HG03196 (cell line): ENCODE results near the gene WNK4.
"Not testable (repeated sequence)": the region's sequence is repeated elsewhere in the genome, so short reads cannot be mapped to it uniquely, and the experiment has no call there.

Experiments
- ATAC-seq: cut with Tn5 transposase; IDR thresholded peaks from one replicate; pipeline ENCODE4 v1.9.1; 2021; ENCODE audit not compliant: unreplicated experiment

The WNK4 gene

GRCh38 chr17:42769964-42770363 is 10.4 kb upstream of the WNK4 start:
- not testable (repeated sequence) for ATAC-seq

DNA sequence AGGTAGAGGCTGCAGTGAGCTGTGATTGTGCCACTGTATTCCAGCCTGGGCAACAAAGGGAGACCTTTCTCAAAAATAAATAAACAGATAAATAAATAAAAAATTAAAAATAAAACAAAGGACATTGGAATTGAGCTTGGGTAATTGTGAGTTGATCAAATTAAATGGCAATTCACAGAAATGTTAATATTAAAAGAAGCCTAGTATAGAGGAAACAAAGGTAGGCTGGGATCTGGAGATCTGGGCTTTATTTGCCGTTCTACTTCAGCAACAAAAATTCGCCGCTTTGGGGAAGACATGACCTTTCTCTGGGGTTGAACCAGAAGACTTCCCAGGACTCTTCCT is 7.5 kb upstream of the WNK4 start:
- ATAC-seq = no peak

DNA sequence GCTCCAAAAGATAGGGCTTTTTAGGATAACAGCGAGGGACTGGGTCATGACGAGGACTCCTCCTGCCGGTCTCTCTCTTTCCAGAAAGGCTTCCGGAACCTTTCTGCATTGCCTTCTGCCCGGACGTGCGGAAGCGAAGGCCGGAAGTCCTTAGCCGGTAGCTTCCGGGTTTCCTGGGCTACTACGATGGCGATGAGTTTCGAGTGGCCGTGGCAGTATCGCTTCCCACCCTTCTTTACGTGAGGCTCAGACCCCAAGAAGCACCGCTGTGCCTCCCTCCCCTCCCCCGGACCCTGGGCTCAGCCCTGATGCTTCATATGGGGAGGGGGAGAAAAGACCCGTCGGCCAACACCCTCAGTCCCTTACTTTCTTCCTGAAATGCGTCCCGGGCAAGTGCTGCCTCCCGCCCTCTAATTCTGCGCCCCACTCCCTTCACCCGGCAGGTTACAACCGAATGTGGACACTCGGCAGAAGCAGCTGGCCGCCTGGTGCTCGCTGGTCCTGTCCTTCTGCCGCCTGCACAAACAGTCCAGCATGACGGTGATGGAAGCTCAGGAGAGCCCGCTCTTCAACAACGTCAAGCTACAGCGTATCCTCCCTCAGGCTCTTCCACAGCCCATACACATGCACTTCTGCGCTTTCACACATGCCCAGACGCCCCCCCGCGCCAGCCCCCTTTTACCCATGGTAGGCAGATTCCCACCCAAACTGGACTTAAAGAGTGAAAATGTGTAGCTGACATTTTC is 6.9 kb upstream of the WNK4 start, which contains the start of gene VPS25:
VPS25 (plus strand) TSS at position 160 of the 746 bp plus-strand sequence; CDS start at position 187, 27 bp downstream.
- ATAC-seq = no peak

GRCh38 chr17:42774066-42774745 is 6.2 kb upstream of the WNK4 start:
- no peak for ATAC-seq

DNA sequence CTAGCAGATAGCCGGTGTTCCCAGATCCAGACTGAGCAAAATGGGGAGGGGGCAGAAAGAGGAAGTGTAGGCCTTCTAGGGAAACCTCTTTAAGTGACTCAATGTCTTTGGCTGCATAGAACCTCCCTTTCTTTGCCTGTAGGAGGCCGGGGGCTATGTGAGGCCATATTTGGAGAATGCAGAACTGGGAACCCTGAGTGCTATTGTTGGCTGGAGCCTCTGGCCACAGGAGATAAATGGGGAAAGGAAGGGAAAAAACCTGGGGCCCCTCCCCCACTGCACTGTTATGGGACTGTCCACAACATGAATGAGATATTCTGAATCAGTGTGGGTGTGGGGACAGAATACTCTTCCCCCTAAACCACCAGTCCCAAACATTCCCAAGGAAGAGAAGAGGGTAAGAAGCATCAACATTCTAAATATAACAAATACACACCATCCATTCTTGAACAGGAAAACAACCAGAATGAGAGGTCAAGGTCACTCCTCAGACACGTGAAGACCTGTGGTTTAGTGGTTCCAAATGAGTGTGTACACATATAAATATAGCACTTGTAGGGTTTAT is 4.8 kb upstream of the WNK4 start:
- no peak for ATAC-seq

- ATAC-seq = no peak
Observed at GRCh38 chr17:42778570-42778969, 1.8 kb upstream of the WNK4 start.

- no peak for ATAC-seq
Observed at GRCh38 chr17:42779304-42779935, 990 bp upstream of the WNK4 start.

DNA sequence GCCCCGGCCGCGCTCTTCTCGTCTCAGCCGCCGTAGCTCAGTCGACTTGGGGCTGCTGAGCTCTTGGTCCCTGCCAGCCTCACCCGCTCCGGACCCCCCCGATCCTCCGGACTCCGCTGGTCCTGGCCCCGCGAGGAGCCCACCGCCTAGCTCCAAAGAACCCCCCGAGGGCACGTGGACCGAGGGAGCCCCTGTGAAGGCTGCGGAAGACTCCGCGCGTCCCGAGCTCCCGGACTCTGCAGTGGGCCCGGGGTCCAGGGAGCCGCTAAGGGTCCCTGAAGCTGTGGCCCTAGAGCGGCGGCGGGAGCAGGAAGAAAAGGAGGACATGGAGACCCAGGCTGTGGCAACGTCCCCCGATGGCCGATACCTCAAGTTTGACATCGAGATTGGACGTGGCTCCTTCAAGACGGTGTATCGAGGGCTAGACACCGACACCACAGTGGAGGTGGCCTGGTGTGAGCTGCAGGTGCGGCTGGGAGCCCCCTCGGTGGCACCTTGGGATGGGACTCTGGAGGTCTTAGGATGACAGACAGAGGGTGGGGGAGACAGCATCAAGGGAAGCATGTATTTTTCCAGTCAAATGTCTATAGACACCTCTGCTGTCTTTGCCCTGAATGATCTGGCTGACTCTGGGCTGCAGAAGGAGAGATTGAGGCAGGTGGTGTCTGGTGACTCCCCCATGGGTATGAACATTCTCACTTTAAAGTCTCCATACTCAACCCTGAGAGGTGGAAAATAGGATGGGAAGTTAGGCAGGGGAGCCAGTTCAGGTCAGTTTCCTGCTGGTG is 635 bp downstream of the WNK4 start:
- no peak for ATAC-seq

DNA sequence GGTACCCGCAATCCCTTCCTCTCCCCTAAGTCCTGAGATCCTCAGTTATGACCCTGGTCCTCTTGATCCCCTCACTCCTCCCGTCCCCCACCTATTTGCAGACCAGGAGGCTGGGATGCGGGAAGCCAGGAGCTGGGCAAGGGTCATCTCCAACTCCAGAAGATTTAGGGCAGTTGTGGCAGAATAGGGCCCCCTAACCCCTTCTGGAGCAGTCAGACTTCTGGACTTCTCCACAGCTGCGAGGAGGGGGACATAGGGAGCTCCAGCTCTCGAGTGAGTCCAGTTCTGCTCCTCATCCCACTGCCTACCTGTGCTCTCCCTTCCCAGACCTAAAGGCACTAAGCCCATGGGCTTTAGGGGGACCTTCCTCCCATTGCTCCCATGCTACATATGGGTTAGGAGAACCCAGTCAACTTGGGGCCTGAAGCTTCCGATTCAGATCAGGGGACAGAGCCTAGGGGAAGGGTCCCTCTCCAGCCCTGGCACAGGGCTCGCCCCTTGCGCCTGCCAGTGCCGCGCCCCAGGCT is 1.3 kb downstream of the WNK4 start:
- ATAC-seq = no peak

DNA sequence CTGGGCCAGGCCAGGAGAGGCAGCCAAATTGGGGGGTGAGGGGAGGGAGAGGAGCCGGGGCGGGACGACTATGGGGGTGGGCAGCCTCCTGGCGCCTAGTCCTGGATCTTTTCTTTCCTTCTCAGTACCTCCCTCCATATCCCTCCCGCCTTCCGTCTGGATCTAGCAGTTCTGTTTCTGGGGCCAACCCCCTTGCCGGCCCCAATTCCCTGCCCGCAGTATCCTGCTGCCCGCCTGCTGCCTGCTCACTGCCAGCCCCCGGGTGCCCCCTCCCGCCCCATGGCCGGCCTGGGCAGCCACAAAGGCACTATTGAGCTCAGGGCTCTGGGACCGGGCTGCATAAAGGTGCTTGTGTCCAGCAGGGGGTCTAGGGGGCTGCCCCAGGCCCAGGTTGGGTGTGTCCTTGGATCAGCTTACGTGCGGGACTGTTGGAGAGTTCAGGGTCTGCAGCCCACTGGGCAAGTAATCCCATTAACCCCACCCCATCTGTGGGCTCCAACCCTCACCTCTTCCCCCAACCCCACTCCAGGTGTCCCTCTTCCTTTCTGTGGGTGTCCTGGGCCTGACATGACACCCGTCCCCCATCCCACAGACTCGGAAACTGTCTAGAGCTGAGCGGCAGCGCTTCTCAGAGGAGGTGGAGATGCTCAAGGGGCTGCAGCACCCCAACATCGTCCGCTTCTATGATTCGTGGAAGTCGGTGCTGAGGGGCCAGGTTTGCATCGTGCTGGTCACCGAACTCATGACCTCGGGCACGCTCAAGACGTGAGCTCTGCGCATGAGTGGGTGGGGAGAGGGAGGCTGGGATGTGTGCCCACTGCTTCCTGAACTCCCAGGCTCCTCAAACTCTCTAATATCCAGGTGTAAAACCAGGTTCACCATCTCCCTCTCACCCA is 2.0 kb downstream of the WNK4 start:
- no peak for ATAC-seq

DNA sequence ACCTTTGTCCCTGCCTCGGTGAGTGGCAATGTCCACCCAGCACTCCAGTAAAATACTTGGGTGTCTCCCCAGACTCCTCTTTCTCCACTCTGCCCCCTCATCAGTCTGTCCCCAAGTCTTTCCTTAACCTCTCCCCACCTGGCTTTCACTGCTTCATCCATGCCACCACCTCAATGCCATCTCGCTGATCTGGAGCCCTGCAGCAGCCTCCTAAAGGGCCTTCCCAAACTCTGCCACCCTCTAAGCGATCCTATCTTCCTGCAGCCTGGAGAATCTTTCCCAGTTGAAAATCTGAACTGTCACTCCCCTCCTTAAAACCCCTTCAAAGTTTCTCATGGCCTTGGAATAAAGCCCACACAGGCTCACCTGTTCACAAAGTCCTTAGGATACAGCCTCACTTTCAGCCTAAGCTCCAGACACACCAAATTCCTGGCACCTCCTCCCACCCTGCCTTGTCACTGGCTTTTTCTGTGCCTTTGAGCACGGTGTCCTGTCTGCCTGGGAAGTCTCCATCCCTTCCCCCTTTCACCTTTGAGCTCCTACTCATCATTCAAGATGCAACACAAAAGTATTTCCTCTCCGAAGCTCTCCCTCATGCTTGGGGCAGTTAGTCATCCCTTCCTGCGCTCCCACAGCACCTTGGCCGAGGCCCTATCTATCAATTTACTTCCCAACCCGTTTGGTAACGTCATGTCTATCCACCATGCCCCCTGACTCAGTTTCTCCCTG is 2.8 kb downstream of the WNK4 start:
- ATAC-seq = no peak

DNA sequence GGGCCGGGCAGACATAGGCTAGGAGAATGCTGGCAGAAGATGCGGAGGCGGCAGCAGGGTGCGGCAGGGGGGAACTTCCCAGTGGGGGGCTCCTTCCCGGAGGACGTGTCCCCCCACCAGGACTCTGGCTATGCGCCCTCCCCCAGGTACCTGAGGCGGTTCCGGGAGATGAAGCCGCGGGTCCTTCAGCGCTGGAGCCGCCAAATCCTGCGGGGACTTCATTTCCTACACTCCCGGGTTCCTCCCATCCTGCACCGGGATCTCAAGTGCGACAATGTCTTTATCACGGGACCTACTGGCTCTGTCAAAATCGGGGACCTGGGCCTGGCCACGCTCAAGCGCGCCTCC is 3.4 kb downstream of the WNK4 start:
- no peak for ATAC-seq

DNA sequence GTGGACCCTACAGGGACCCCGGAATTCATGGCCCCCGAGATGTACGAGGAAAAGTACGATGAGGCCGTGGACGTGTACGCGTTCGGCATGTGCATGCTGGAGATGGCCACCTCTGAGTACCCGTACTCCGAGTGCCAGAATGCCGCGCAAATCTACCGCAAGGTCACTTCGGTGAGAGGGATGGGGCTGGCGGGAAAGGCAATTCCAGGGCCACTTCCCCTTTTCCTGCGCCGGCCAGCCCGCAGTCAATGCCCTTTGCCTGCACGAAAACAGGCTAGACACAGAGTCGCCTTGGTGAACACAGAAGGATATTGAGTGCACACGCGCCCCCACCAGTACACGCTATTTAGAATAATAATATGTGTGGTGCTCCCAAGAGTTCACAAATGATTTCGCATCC is 4.0 kb downstream of the WNK4 start:
- ATAC-seq = no peak

- no peak for ATAC-seq
Observed at GRCh38 chr17:42784811-42785592, 4.6 kb downstream of the WNK4 start.

DNA sequence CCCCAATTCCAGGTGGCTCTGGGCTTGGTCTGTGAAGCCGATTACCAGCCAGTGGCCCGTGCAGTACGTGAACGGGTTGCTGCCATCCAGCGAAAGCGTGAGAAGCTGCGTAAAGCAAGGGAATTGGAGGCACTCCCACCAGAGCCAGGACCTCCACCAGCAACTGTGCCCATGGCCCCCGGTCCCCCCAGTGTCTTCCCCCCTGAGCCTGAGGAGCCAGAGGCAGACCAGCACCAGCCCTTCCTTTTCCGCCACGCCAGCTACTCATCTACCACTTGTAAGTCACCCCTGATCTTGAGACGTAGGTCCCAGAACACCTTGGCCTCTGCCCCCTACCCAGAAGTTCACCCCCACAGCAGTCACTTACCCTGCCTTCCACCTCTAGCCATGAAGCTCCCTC is 6.9 kb downstream of the WNK4 start:
- ATAC-seq = no peak

DNA sequence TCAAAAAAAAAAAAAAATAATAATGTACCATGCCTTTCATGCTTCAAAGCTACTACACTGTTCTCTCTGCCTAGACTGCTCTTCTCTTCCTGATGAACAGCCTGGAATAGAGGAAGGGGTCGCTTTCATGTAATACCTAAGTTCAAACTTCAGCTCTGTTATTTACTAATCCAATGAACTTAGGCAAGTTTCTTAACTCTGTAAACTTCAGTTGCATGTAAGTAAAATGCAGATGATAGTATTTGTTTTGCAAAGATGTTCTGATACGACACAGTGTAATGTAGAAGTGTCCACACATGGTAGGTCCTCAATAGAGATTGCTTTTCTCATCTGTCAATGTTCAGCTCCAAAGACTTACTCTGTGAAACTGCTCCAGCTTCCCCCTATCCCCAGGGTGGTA is 11.5 kb downstream of the WNK4 start:
- no peak for ATAC-seq

DNA sequence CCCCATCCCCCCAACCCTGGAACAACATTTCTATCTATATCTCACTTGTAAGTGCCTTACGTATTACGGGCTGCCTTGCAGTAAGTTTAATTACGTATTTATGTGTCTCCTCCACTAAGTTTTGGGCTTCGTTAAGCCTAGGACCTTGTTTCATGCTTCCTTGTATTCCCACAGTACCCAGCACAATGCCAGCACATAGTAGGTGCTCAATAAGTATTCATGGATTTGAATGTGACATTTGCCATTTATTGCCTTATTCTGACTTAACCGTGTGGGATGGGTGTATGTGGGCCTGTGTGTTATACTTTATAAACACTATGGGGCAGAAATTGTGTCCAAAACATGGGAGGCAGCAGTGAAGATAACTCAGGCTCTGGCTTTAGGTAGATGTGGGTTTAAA is 12.1 kb downstream of the WNK4 start:
- ATAC-seq = no peak

DNA sequence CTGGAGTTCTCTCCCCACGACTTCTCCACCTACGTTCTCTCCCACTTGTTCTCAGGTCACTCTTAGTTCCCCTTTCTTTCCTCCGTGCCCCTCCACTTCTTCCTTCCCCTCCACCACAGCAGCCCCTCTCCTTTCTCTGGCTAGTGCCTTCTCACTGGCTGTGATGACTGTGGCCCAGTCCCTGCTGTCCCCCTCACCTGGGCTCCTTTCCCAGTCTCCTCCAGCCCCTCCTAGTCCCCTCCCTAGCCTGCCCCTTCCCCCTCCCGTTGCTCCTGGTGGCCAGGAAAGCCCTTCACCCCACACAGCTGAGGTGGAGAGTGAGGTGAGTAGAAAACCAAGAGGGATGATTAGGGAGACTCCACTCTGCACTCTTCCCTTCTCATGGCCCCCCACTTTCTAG is 14.7 kb downstream of the WNK4 start:
- ATAC-seq = no peak

DNA sequence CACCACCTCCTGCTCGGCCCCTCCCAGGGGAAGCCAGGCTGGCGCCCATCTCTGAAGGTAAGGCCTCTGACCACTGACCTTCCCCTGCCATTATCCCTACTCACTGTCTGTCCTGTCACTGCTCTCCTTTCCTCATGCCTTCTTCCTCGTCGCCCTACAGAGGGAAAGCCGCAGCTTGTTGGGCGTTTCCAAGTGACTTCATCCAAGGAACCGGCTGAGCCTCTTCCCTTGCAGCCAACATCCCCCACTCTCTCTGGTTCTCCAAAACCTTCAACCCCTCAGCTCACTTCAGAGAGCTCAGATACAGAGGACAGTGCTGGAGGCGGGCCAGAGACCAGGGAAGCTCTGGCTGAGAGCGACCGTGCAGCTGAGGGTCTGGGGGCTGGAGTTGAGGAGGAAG is 15.1 kb downstream of the WNK4 start:
- no peak for ATAC-seq
